SK-N-SH (cell line): Measurements from ENCODE around the gene CARD14. TPM values are rescaled to one million over a fixed set of nuclear protein-coding genes. Genes with fewer than 3 reads are reported as not detected.

ENCODE experiments used
- CTCF ChIA-PET: fragments of 300-600, 350-600 bp; formaldehyde crosslinking; extraction: SDS; loops from one replicate; lab custom pipeline; 2021; lab: Yijun Ruan, JAX
- POLR2A ChIA-PET: fragments of 350-600 bp; sonication (Branson Sonifier 250); formaldehyde crosslinking; extraction: SDS; loops from one replicate; lab custom pipeline; 2020; ENCODE audit warnings: antibody characterized with exemption, inconsistent platforms; lab: Yijun Ruan, JAX
- DNase-seq: peaks from one replicate; pipeline ENCODE4 v3.0.0; 2012
- H2AFZ ChIP-seq: fragments of 200-600 bp; sonication (generic); 2 replicates; pipeline ENCODE4 v1.8.1; 2016; ENCODE audit warnings: antibody characterized with exemption, mild to moderate bottlenecking, low read depth
- H3F3A ChIP-seq: fragments of 200-600 bp; sonication (generic); replicated peaks from 2 replicates; pipeline ENCODE3; 2016; ENCODE audit warnings: antibody characterized with exemption, mild to moderate bottlenecking; ENCODE audit not compliant: insufficient read depth
- H3K27ac ChIP-seq, 2 experiments: fragments of 200-500 bp in 1 of 2; fragments of 200-600 bp in 1 of 2; sonication (Bioruptor generic) in 1 of 2; sonication (generic), shearing (Covaris generic) in 1 of 2; 2 replicates each; pipeline versions ENCODE4 v1.5.1 to v1.6.1; 2014 to 2016; ENCODE audit warnings: low read depth in 2 of 2, inconsistent platforms in 1 of 2, low read length in 1 of 2, mild to moderate bottlenecking in 1 of 2, mixed read lengths in 1 of 2
- H3K27me3 ChIP-seq: fragments of 200-600 bp; sonication (generic), shearing (Covaris generic); 2 replicates; pipeline ENCODE4 v1.6.1; 2016; ENCODE audit warnings: mixed run types; ENCODE audit not compliant: insufficient read depth
- H3K36me3 ChIP-seq, 2 experiments: fragments of 200-500 bp in 1 of 2; fragments of 200-600 bp in 1 of 2; sonication (Bioruptor generic) in 1 of 2; sonication (generic) in 1 of 2; replicated peaks in 1 of 2; 2 replicates each; pipeline versions ENCODE3 to v1.5.1; 2014 to 2016; ENCODE audit warnings: low read length in 1 of 2, mild to moderate bottlenecking in 1 of 2; ENCODE audit not compliant: insufficient read depth in 2 of 2, control insufficient read depth in 1 of 2
- H3K4me1 ChIP-seq, 2 experiments: fragments of 200-500 bp in 1 of 2; fragments of 200-600 bp in 1 of 2; sonication (Bioruptor generic) in 1 of 2; sonication (generic), shearing (Covaris generic) in 1 of 2; 2 replicates each; pipeline versions ENCODE4 v1.5.1 to v1.6.1; 2014 to 2016; ENCODE audit warnings: low read depth in 1 of 2, low read length in 1 of 2, mixed run types in 1 of 2; ENCODE audit not compliant: insufficient read depth in 2 of 2, control insufficient read depth in 1 of 2
- H3K4me2 ChIP-seq: fragments of 200-600 bp; sonication (generic), shearing (Covaris generic); 2 replicates; pipeline ENCODE4 v1.6.1; 2017; ENCODE audit warnings: mixed run types
- H3K4me3 ChIP-seq, 2 experiments: fragments of 200-500 bp in 1 of 2; fragments of 200-600 bp in 1 of 2; sonication (Bioruptor generic) in 1 of 2; sonication (generic), shearing (Covaris generic) in 1 of 2; 2 replicates each; pipeline versions ENCODE4 v1.5.1 to v1.8.1; 2014 to 2016; ENCODE audit warnings: low read depth in 2 of 2, inconsistent platforms in 1 of 2, low read length in 1 of 2, mild to moderate bottlenecking in 1 of 2, mixed read lengths in 1 of 2, moderate library complexity in 1 of 2
- H3K79me2 ChIP-seq: fragments of 200-600 bp; sonication (generic); 2 replicates; pipeline ENCODE4 v1.8.1; 2017; ENCODE audit warnings: mild to moderate bottlenecking; ENCODE audit not compliant: insufficient read depth
- H3K9ac ChIP-seq: fragments of 200-600 bp; sonication (generic); 2 replicates; pipeline ENCODE4 v1.6.1; 2017; ENCODE audit warnings: mixed run types
- H3K9me2 ChIP-seq: fragments of 200-600 bp; sonication (generic); 2 replicates; pipeline ENCODE4 v1.6.1; 2017; ENCODE audit warnings: mixed run types
- H3K9me3 ChIP-seq: fragments of 200-600 bp; sonication (generic); 2 replicates; pipeline ENCODE4 v1.6.1; 2017; ENCODE audit warnings: mixed run types, mild to moderate bottlenecking, moderate library complexity
- H4K20me1 ChIP-seq: fragments of 200-600 bp; sonication (generic); 2 replicates; pipeline ENCODE4 v1.6.1; 2017; ENCODE audit warnings: mild to moderate bottlenecking, mixed run types; ENCODE audit not compliant: insufficient read depth
- FOSL2 ChIP-seq: IDR thresholded peaks from 2 replicates; pipeline ENCODE4 v1.4.0; 2012; ENCODE audit warnings: low read depth, mild to moderate bottlenecking, moderate library complexity, borderline replicate concordance
- RAD21 ChIP-seq: IDR thresholded peaks from 2 replicates; pipeline ENCODE4 v1.6.1; 2012; ENCODE audit warnings: mild to moderate bottlenecking, low read length
- RXRA ChIP-seq: IDR thresholded peaks from 2 replicates; pipeline ENCODE4 v1.4.0; 2012; ENCODE audit warnings: low read depth, mild to moderate bottlenecking, borderline replicate concordance
- TCF12 ChIP-seq: IDR thresholded peaks from 2 replicates; pipeline ENCODE4 v1.4.0; 2012
- WGBS: methylation state at CpG from one replicate; pipeline ENCODE4 v1.1.6; 2017; ENCODE audit warnings: low lambda C conversion rate; 5-methylcytosine and 5-hydroxymethylcytosine counted together
- polyA plus RNA-seq, 3 experiments: library from polyadenylated mRNA; depleted of rRNA; stranded (reverse); fragments of >200 nt; gene quantifications; 2 replicates each; pipeline ENCODE4 v1.2.3, GENCODE V29; 2012
- TF ChIP-seq, protein P1 (sequence below): IDR thresholded peaks from 2 replicates; pipeline ENCODE4 v1.4.0; 2012; ENCODE audit warnings: low read depth, borderline replicate concordance
- TF ChIP-seq, protein P2 (sequence below): fragments of 150-350 bp; IDR thresholded peaks from 2 replicates; pipeline ENCODE4 v1.6.1; 2017; ENCODE audit warnings: antibody characterized with exemption, low read length, low read depth, borderline replicate concordance
- TF ChIP-seq, protein P3 (sequence below): IDR thresholded peaks from 2 replicates; pipeline ENCODE4 v1.6.1; 2012; ENCODE audit warnings: mild to moderate bottlenecking, low read depth, low read length, moderate library complexity
- TF ChIP-seq, protein P4 (sequence below): fragments of 150-350 bp; IDR thresholded peaks from 2 replicates; pipeline ENCODE4 v1.6.1; 2016; ENCODE audit warnings: mild to moderate bottlenecking, low read depth, low read length

The CARD14 gene
- polyA plus RNA-seq, 1 of the 3 experiments (the other 2 are of a cell fraction) = 0.05 TPM

DNA sequence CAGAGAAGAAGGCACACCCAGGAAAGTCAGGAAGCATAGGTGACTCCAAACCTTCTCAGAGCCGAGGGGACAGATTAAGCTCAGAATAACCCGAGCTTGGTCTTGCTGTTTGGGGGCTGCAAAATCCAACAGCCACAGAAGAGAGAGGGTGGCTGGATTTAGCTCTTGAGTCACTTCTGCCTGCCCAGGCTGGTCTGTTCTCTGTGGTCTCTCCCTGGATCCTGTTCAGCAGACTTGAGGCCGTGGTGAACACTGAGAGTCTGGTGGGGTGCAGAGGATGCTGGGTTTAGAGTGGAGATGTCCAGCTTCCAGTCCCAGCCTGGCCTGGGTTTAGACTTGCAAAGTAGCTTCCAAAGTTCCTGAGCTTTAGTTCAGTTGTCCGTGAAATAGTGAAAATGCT lies 59.2 kb downstream of the CARD14 start (continued):
- TF ChIP-seq, protein P1, sequence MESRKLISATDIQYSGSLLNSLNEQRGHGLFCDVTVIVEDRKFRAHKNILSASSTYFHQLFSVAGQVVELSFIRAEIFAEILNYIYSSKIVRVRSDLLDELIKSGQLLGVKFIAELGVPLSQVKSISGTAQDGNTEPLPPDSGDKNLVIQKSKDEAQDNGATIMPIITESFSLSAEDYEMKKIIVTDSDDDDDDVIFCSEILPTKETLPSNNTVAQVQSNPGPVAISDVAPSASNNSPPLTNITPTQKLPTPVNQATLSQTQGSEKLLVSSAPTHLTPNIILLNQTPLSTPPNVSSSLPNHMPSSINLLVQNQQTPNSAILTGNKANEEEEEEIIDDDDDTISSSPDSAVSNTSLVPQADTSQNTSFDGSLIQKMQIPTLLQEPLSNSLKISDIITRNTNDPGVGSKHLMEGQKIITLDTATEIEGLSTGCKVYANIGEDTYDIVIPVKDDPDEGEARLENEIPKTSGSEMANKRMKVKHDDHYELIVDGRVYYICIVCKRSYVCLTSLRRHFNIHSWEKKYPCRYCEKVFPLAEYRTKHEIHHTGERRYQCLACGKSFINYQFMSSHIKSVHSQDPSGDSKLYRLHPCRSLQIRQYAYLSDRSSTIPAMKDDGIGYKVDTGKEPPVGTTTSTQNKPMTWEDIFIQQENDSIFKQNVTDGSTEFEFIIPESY = no peak
- TF ChIP-seq, protein P2, sequence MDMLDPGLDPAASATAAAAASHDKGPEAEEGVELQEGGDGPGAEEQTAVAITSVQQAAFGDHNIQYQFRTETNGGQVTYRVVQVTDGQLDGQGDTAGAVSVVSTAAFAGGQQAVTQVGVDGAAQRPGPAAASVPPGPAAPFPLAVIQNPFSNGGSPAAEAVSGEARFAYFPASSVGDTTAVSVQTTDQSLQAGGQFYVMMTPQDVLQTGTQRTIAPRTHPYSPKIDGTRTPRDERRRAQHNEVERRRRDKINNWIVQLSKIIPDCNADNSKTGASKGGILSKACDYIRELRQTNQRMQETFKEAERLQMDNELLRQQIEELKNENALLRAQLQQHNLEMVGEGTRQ = no peak
- TF ChIP-seq RAD21 = no peak
- TF ChIP-seq, all 33 proteins: peak for 0

DNA sequence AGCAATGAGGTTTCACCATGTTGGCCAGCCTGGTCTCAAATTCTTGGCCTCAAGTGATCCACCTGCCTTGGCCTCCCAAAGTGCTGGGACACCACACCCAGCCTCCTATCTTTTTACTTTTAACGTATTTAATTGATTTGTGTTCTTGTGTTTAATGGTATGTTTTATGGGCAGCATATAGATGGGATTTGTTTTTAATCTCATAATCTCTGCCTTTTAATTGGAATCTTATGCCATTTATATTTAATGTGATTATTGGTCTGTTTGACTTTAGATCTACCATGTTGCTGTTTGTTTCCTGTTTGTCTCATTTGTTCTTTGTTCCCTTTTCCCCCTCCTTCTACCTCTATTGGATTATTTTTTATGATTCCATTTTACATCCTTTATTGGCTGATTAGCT lies 62.6 kb downstream of the CARD14 start:
- Histone ChIP-seq H2AFZ (no peak overlapping the region), H4K20me1 (no peaks in the 10 kb centered on the region), H3K9ac (no peak overlapping the region), H3K4me2 (no peak overlapping the region), H3K9me2 (no peaks in the 10 kb centered on the region), H3K9me3 (peaks cover 30% of the 10 kb centered on the region), H3K79me2 (0 out of 2 replicates have a peak, but pooled peaks cover 6% of the 10 kb centered on the region), H3K27ac (no peak overlapping the region), H3F3A (no peaks in the 10 kb centered on the region), H3K27me3 (no peaks in the 10 kb centered on the region), H3K4me3 (no peak overlapping the region), H3K4me1 (no peaks in the 10 kb centered on the region), H3K36me3 (peaks cover 12 to 63% of the 10 kb centered on the region in 2 experiments)
- TF ChIP-seq, protein P3, sequence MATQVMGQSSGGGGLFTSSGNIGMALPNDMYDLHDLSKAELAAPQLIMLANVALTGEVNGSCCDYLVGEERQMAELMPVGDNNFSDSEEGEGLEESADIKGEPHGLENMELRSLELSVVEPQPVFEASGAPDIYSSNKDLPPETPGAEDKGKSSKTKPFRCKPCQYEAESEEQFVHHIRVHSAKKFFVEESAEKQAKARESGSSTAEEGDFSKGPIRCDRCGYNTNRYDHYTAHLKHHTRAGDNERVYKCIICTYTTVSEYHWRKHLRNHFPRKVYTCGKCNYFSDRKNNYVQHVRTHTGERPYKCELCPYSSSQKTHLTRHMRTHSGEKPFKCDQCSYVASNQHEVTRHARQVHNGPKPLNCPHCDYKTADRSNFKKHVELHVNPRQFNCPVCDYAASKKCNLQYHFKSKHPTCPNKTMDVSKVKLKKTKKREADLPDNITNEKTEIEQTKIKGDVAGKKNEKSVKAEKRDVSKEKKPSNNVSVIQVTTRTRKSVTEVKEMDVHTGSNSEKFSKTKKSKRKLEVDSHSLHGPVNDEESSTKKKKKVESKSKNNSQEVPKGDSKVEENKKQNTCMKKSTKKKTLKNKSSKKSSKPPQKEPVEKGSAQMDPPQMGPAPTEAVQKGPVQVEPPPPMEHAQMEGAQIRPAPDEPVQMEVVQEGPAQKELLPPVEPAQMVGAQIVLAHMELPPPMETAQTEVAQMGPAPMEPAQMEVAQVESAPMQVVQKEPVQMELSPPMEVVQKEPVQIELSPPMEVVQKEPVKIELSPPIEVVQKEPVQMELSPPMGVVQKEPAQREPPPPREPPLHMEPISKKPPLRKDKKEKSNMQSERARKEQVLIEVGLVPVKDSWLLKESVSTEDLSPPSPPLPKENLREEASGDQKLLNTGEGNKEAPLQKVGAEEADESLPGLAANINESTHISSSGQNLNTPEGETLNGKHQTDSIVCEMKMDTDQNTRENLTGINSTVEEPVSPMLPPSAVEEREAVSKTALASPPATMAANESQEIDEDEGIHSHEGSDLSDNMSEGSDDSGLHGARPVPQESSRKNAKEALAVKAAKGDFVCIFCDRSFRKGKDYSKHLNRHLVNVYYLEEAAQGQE = no peak
- no peak for TF ChIP-seq TCF12
- no peak for TF ChIP-seq RXRA
- no peak for TF ChIP-seq FOSL2
- no peak for TF ChIP-seq RAD21
- TF ChIP-seq, protein P4, sequence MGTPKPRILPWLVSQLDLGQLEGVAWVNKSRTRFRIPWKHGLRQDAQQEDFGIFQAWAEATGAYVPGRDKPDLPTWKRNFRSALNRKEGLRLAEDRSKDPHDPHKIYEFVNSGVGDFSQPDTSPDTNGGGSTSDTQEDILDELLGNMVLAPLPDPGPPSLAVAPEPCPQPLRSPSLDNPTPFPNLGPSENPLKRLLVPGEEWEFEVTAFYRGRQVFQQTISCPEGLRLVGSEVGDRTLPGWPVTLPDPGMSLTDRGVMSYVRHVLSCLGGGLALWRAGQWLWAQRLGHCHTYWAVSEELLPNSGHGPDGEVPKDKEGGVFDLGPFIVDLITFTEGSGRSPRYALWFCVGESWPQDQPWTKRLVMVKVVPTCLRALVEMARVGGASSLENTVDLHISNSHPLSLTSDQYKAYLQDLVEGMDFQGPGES = no peak
- ChIA-PET POLR2A (no interaction called here), CTCF (interaction anchor here (1.3 kb wide), 1 partner anchor 131 kb away, joined by 4 read pairs; the partner anchor contains the start of gene GAA)
- DNase-seq = no peak
- 85% methylated on average over 1 of the region's 1 CpG for WGBS
